WTC11 (cell line): ENCODE data around the gene MT1F.

Source experiments
- CTCF ChIP-seq: fragments of 200-600 bp; IDR thresholded peaks from 2 replicates; pipeline ENCODE4 v1.8.0; 2022; ENCODE audit warnings: antibody characterized with exemption
- FOXJ3 ChIP-seq: sonication (generic); formaldehyde crosslinking; IDR thresholded peaks from 2 replicates; pipeline ENCODE4 v1.9.0; 2021; ENCODE audit warnings: missing genetic modification reagents, mild to moderate bottlenecking, borderline replicate concordance
- FOXK1 ChIP-seq: sonication (generic); formaldehyde crosslinking; IDR thresholded peaks from 2 replicates; pipeline ENCODE4 v1.8.0; 2022; ENCODE audit warnings: mild to moderate bottlenecking, moderate library complexity, missing genetic modification reagents
- FOXP1 ChIP-seq: sonication (generic); formaldehyde crosslinking; IDR thresholded peaks from 2 replicates; pipeline ENCODE4 v1.8.0; 2022; ENCODE audit warnings: missing genetic modification reagents, mild to moderate bottlenecking, moderate library complexity, borderline replicate concordance
- FOXP4 ChIP-seq: sonication (generic); formaldehyde crosslinking; IDR thresholded peaks from 2 replicates; pipeline ENCODE4 v1.8.0; 2022; ENCODE audit warnings: mild to moderate bottlenecking, missing genetic modification reagents
- PRRX2 ChIP-seq: fragments of 250-450 bp; sonication (Bioruptor Pico); IDR thresholded peaks from 2 replicates; pipeline ENCODE4 v1.8.0; 2021; ENCODE audit warnings: mild to moderate bottlenecking
- TCF7 ChIP-seq: sonication (generic); formaldehyde crosslinking; IDR thresholded peaks from 2 replicates; pipeline ENCODE4 v1.8.0; 2022; ENCODE audit warnings: mild to moderate bottlenecking, low read depth, missing genetic modification reagents, moderate library complexity
- USF2 ChIP-seq: sonication (generic); formaldehyde crosslinking; IDR thresholded peaks from 2 replicates; pipeline ENCODE4 v1.8.1; 2023; ENCODE audit warnings: mild to moderate bottlenecking, missing genetic modification reagents, moderate library complexity
- ZBTB21 ChIP-seq: sonication (generic); formaldehyde crosslinking; IDR thresholded peaks from 2 replicates; pipeline ENCODE4 v1.8.1; 2023; ENCODE audit warnings: mild to moderate bottlenecking, missing genetic modification reagents, borderline replicate concordance
- ZNF219 ChIP-seq: sonication (generic); formaldehyde crosslinking; IDR thresholded peaks from 2 replicates; pipeline ENCODE4 v1.8.0; 2023; ENCODE audit warnings: missing genetic modification reagents, mild to moderate bottlenecking, borderline replicate concordance
- TF ChIP-seq, protein P1 (sequence below): sonication (generic); formaldehyde crosslinking; IDR thresholded peaks from 2 replicates; pipeline ENCODE4 v1.8.1; 2022; ENCODE audit warnings: low read depth, mild to moderate bottlenecking, moderate library complexity, missing genetic modification reagents, borderline replicate concordance
- TF ChIP-seq, protein P2 (sequence below): sonication (generic); formaldehyde crosslinking; IDR thresholded peaks from 2 replicates; pipeline ENCODE4 v1.8.1; 2023; ENCODE audit warnings: mild to moderate bottlenecking, moderate library complexity, missing genetic modification reagents
- TF ChIP-seq, protein P3 (sequence below): sonication (generic); formaldehyde crosslinking; IDR thresholded peaks from 2 replicates; pipeline ENCODE4 v1.8.0; 2023; ENCODE audit warnings: mild to moderate bottlenecking, missing genetic modification reagents
- TF ChIP-seq, protein P4 (sequence below): sonication (generic); formaldehyde crosslinking; IDR thresholded peaks from 2 replicates; pipeline ENCODE4 v1.8.0; 2023; ENCODE audit warnings: missing genetic modification reagents, mild to moderate bottlenecking, borderline replicate concordance

DNA sequence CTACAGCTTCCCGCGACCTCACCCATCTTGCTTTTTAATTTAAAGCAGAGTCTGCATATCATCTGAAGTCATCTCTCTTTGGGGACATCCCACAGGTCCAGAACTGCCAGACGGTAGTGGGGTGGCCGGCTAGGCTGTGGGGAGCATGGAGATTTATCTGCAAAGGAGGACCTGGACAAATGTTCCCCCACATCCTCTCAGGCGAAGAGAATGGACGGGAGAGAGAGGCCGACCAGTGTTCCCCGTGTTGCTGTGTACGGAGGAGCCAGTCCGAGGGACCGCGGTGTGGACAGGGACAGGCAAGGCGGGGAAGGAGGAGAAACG lies 26.0 kb upstream of the MT1F start:
- TF ChIP-seq PRRX2 (CRISPR knock-in tag) (no peak), USF2 (no peak), CTCF (no peak), FOXP1 (CRISPR knock-in tag) (no peak), ZNF219 (CRISPR knock-in tag) (no peak), FOXJ3 (no peak), FOXK1 (CRISPR knock-in tag) (no peak), TCF7 (CRISPR knock-in tag) (no peak), ZBTB21 (CRISPR knock-in tag) (no peak), FOXP4 (CRISPR knock-in tag) (no peak)
- TF ChIP-seq, protein P1, sequence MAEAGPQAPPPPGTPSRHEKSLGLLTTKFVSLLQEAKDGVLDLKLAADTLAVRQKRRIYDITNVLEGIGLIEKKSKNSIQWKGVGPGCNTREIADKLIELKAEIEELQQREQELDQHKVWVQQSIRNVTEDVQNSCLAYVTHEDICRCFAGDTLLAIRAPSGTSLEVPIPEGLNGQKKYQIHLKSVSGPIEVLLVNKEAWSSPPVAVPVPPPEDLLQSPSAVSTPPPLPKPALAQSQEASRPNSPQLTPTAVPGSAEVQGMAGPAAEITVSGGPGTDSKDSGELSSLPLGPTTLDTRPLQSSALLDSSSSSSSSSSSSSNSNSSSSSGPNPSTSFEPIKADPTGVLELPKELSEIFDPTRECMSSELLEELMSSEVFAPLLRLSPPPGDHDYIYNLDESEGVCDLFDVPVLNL, result no peak
- TF ChIP-seq, protein P2, sequence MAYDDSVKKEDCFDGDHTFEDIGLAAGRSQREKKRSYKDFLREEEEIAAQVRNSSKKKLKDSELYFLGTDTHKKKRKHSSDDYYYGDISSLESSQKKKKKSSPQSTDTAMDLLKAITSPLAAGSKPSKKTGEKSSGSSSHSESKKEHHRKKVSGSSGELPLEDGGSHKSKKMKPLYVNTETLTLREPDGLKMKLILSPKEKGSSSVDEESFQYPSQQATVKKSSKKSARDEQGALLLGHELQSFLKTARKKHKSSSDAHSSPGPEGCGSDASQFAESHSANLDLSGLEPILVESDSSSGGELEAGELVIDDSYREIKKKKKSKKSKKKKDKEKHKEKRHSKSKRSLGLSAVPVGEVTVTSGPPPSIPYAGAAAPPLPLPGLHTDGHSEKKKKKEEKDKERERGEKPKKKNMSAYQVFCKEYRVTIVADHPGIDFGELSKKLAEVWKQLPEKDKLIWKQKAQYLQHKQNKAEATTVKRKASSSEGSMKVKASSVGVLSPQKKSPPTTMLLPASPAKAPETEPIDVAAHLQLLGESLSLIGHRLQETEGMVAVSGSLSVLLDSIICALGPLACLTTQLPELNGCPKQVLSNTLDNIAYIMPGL (CRISPR knock-in tag), result no peak
- TF ChIP-seq, protein P3, sequence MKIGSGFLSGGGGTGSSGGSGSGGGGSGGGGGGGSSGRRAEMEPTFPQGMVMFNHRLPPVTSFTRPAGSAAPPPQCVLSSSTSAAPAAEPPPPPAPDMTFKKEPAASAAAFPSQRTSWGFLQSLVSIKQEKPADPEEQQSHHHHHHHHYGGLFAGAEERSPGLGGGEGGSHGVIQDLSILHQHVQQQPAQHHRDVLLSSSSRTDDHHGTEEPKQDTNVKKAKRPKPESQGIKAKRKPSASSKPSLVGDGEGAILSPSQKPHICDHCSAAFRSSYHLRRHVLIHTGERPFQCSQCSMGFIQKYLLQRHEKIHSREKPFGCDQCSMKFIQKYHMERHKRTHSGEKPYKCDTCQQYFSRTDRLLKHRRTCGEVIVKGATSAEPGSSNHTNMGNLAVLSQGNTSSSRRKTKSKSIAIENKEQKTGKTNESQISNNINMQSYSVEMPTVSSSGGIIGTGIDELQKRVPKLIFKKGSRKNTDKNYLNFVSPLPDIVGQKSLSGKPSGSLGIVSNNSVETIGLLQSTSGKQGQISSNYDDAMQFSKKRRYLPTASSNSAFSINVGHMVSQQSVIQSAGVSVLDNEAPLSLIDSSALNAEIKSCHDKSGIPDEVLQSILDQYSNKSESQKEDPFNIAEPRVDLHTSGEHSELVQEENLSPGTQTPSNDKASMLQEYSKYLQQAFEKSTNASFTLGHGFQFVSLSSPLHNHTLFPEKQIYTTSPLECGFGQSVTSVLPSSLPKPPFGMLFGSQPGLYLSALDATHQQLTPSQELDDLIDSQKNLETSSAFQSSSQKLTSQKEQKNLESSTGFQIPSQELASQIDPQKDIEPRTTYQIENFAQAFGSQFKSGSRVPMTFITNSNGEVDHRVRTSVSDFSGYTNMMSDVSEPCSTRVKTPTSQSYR (CRISPR knock-in tag), result no peak
- TF ChIP-seq, protein P4, sequence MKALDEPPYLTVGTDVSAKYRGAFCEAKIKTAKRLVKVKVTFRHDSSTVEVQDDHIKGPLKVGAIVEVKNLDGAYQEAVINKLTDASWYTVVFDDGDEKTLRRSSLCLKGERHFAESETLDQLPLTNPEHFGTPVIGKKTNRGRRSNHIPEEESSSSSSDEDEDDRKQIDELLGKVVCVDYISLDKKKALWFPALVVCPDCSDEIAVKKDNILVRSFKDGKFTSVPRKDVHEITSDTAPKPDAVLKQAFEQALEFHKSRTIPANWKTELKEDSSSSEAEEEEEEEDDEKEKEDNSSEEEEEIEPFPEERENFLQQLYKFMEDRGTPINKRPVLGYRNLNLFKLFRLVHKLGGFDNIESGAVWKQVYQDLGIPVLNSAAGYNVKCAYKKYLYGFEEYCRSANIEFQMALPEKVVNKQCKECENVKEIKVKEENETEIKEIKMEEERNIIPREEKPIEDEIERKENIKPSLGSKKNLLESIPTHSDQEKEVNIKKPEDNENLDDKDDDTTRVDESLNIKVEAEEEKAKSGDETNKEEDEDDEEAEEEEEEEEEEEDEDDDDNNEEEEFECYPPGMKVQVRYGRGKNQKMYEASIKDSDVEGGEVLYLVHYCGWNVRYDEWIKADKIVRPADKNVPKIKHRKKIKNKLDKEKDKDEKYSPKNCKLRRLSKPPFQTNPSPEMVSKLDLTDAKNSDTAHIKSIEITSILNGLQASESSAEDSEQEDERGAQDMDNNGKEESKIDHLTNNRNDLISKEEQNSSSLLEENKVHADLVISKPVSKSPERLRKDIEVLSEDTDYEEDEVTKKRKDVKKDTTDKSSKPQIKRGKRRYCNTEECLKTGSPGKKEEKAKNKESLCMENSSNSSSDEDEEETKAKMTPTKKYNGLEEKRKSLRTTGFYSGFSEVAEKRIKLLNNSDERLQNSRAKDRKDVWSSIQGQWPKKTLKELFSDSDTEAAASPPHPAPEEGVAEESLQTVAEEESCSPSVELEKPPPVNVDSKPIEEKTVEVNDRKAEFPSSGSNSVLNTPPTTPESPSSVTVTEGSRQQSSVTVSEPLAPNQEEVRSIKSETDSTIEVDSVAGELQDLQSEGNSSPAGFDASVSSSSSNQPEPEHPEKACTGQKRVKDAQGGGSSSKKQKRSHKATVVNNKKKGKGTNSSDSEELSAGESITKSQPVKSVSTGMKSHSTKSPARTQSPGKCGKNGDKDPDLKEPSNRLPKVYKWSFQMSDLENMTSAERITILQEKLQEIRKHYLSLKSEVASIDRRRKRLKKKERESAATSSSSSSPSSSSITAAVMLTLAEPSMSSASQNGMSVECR (CRISPR knock-in tag), result no peak
